H1 (cell line): Measurements from ENCODE around the gene SH3TC2. TPM values are rescaled to one million over a fixed set of nuclear protein-coding genes. Genes with fewer than 3 reads are reported as not detected.

Experiments used
- ATF2 ChIP-seq: IDR thresholded peaks from 2 replicates; pipeline ENCODE4 v1.6.1; 2012; ENCODE audit warnings: low read length, inconsistent platforms
- CHD7 ChIP-seq: fragments of 300-600 bp; sonication (generic); IDR thresholded peaks from 2 replicates; pipeline ENCODE4 v1.7.1; 2012; ENCODE audit warnings: low read length, moderate library complexity, mild to moderate bottlenecking, inconsistent platforms; ENCODE audit not compliant: insufficient replicate concordance
- HDAC6 ChIP-seq: IDR thresholded peaks from one replicate; pipeline ENCODE4 v1.7.1; 2012; ENCODE audit warnings: low read depth, mild to moderate bottlenecking, inconsistent platforms, low read length, moderate library complexity
- RAD21 ChIP-seq, 2 experiments: IDR thresholded peaks in 1 of 2; conservative IDR thresholded peaks in 1 of 2; 2 replicates each; pipeline ENCODE4 v1.6.1; 2011; ENCODE audit warnings: low read depth in 2 of 2, low read length in 2 of 2, improper control_type of control experiment in 1 of 2, inconsistent platforms in 1 of 2, mild to moderate bottlenecking in 1 of 2, moderate library complexity in 1 of 2
- polyA plus RNA-seq, 7 experiments: library from polyadenylated mRNA; depleted of rRNA in 3 of 7; stranded (reverse) in 5 of 7; unstranded in 2 of 7; fragments of >200 nt in 5 of 7; fragments of 200-250 nt in 2 of 7; gene quantifications; 1 replicate in 5 of 7; 2 replicates in 1 of 7; 4 replicates in 1 of 7; pipeline versions ENCODE4 v1.2.1 to v1.2.3, GENCODE V29; 2011 to 2013; ENCODE audit warnings: missing spikeins in 2 of 7, mixed read lengths in 2 of 7
- total RNA-seq: library from RNA; stranded (reverse); fragmentation: NEBNext Ultra II Directional; extraction: Animal tissue kit (Norgen Biotek cat#: 25700); gene quantifications from 2 replicates; pipeline ENCODE4 v1.2.1, GENCODE V29; 2021

Gene SH3TC2
- total and polyA plus RNA-seq, 2 of the 8 experiments (the other 6 are each of a cell fraction or from before 2014, with no cell fraction given): 0.11 to 0.80 TPM

GRCh38 chr5:149045089-149045460 lies 17.8 kb downstream of the SH3TC2 start (continued):
- no peak for TF ChIP-seq CHD7
- TF ChIP-seq HDAC6: no peak
- TF ChIP-seq RAD21 (IDR thresholded peaks at IDR 0.05 in 1 of 2, conservative IDR thresholded peaks at IDR 0.05 in 1 of 2; ENCODE audit: low read depth in 2 of 2, low read length in 2 of 2): no peak
- no peak for TF ChIP-seq ATF2
